WERI-Rb-1 (cell line): ENCODE data around the gene CD81.

Experiments used
- DNase-seq: peaks from one replicate; pipeline ENCODE4 v3.0.0-alpha.2; 2020
- H3K27ac ChIP-seq: fragments of 250-450 bp; sonication (Bioruptor Pico); 2 replicates; pipeline ENCODE4 v1.5.1; 2020; ENCODE audit warnings: mild to moderate bottlenecking, moderate library complexity
- H3K27me3 ChIP-seq: fragments of 250-450 bp; sonication (Bioruptor Pico); 2 replicates; pipeline ENCODE4 v1.5.1; 2021; ENCODE audit warnings: mild to moderate bottlenecking, low read depth, moderate library complexity; ENCODE audit not compliant: insufficient read depth, severe bottlenecking
- H3K36me3 ChIP-seq: fragments of 250-450 bp; sonication (Bioruptor Pico); 2 replicates; pipeline ENCODE4 v1.5.1; 2020; ENCODE audit warnings: mild to moderate bottlenecking, moderate library complexity
- H3K4me3 ChIP-seq: 2 replicates; pipeline ENCODE4 v1.5.1; 2011; ENCODE audit warnings: low read depth, mild to moderate bottlenecking, control low read depth, low read length
- H3K9me3 ChIP-seq: fragments of 250-450 bp; sonication (Bioruptor Pico); 2 replicates; pipeline ENCODE4 v1.5.1; 2021; ENCODE audit warnings: mild to moderate bottlenecking, moderate library complexity; ENCODE audit not compliant: severe bottlenecking
- CTCF ChIP-seq: IDR thresholded peaks from 2 replicates; pipeline ENCODE4 v1.5.1; 2011; ENCODE audit warnings: low read depth, mild to moderate bottlenecking, control low read depth, inconsistent platforms, low read length

The CD81 gene

GRCh38 chr11:2408671-2409070, 31.6 kb downstream of the CD81 start:
- Histone ChIP-seq H3K27ac (no peak overlapping the region), H3K27me3 (no peaks in the 10 kb centered on the region), H3K4me3 (no peak overlapping the region), H3K36me3 (peaks cover 2% of the 10 kb centered on the region), H3K9me3 (no peaks in the 10 kb centered on the region)
- no peak for TF ChIP-seq CTCF
- DNase-seq, result no peak

GRCh38 chr11:2409126-2409525, 32.0 kb downstream of the CD81 start:
- no peak for DNase-seq
- no peak for TF ChIP-seq CTCF
- no peak overlapping the region for H3K27ac ChIP-seq
- no peaks in the 10 kb centered on the region for H3K27me3 ChIP-seq
- no peaks in the 10 kb centered on the region for H3K9me3 ChIP-seq
- H3K36me3 ChIP-seq, result no peaks in the 10 kb centered on the region
- H3K4me3 ChIP-seq, result no peak overlapping the region

GRCh38 chr11:2409611-2410468, 32.7 kb downstream of the CD81 start:
- no peaks in the 10 kb centered on the region for H3K9me3 ChIP-seq
- no peaks in the 10 kb centered on the region for H3K36me3 ChIP-seq
- no peaks in the 10 kb centered on the region for H3K27me3 ChIP-seq
- H3K4me3 ChIP-seq, result no peak overlapping the region
- DNase-seq, result no peak
- no peak for TF ChIP-seq CTCF
- no peak overlapping the region for H3K27ac ChIP-seq

GRCh38 chr11:2410616-2411015, 33.5 kb downstream of the CD81 start:
- no peak for DNase-seq
- no peak overlapping the region for H3K27ac ChIP-seq
- H3K9me3 ChIP-seq, result no peaks in the 10 kb centered on the region
- no peaks in the 10 kb centered on the region for H3K27me3 ChIP-seq
- H3K36me3 ChIP-seq, result no peaks in the 10 kb centered on the region
- H3K4me3 ChIP-seq, result no peak overlapping the region
- no peak for TF ChIP-seq CTCF

- DNase-seq, result no peak
- H3K4me3 ChIP-seq, result no peak overlapping the region
- no peaks in the 10 kb centered on the region for H3K9me3 ChIP-seq
- no peaks in the 10 kb centered on the region for H3K36me3 ChIP-seq
- H3K27me3 ChIP-seq, result no peaks in the 10 kb centered on the region
- TF ChIP-seq CTCF, result no peak
- H3K27ac ChIP-seq, result no peak overlapping the region
Measured at GRCh38 chr11:2411446-2412305, 34.6 kb downstream of the CD81 start.
